ENCODE measurements around the gene PTBP3. TPM values are rescaled to one million over a fixed set of nuclear protein-coding genes. Genes with fewer than 3 reads are reported as not detected.

Gene PTBP3
- 29.7 and 36.1 TPM in 2 replicates for polyA plus RNA-seq
- 87.9 and 102 TPM in 2 replicates for polyA minus RNA-seq

DNA sequence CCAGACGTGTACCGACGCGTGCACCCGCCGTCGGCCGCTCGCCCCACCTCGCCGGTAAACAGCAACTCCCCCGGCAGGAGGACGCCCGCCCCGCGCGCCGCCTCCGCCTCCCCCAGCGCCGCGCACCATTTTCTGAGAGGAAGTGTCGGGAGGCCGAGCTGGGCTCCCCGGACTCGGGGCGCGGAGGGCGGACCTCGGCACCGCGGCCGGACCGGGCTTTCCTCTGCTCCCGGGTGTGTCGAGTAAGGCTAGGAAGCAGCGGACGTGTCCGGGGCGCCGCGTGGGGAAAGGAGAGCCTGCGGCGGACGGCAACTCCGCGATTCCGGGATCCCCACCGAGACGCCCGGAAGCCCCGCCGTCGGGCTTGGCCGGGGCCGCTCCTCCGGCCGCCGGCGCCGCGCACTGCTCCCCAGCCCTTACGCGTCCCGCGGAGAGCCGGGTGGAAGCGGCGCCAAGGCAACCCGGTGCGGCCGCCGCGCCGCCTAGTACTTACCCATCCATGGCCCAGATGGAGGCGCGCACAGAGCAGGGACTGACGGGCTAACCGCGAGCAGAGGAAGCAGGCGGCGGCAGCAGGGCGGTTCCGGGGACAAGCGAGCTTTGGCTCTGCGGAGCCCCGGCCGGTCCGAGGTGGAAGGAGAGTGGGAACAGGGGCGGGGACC is at the start of gene PTBP3:
TSS of gene PTBP3 (minus strand) at position 643 of the 662 bp plus-strand sequence. CDS start 35,754 bp downstream, outside the sequence.
- peak within 1 kb of the TSS; percentile 60 for H2AFZ ChIP-seq (ENCODE audit: low read depth, low read length)
- H3K4me3 ChIP-seq (ENCODE audit: low read length) = peak within 1 kb of the TSS; percentile 97
- H3K36me3 ChIP-seq (ENCODE audit: insufficient read depth, low read length) = peaks cover 3% of the 10 kb centered on the region
- H3F3A ChIP-seq (ENCODE audit: insufficient read depth, low read length, poor library complexity, severe bottlenecking) = no peaks in the 10 kb centered on the region
- H3K9me3 ChIP-seq (ENCODE audit: low read length) = no peaks in the 10 kb centered on the region
- no peaks in the 10 kb centered on the region for H3K27me3 ChIP-seq (ENCODE audit: insufficient read depth, low read depth, low read length)
- H3K9ac ChIP-seq (ENCODE audit: low read length) = peak within 1 kb of the TSS; percentile 88
- no peaks in the 10 kb centered on the region for H4K20me1 ChIP-seq (ENCODE audit: insufficient read depth)
- TF ChIP-seq RAD21 (conservative IDR thresholded peaks at IDR 0.05) = no peak
- TF ChIP-seq SMC3 (conservative IDR thresholded peaks at IDR 0.05; ENCODE audit: poor library complexity) = peak; percentile 27
- no peak for TF ChIP-seq TAF1 (IDR thresholded peaks at IDR 0.05; ENCODE audit: low read depth)
- TF ChIP-seq EZH2 (IDR thresholded peaks at IDR 0.05; ENCODE audit: borderline replicate concordance, insufficient read depth, low read length, poor library complexity, severe bottlenecking) = no peak
- peak; percentile 82 for TF ChIP-seq POLR2AphosphoS5 (IDR thresholded peaks at IDR 0.05)
- TF ChIP-seq MXI1 (conservative IDR thresholded peaks at IDR 0.05; ENCODE audit: poor library complexity, severe bottlenecking) = peak; percentile 69
- peak; percentile 68 for TF ChIP-seq REST (IDR thresholded peaks at IDR 0.05; ENCODE audit: borderline replicate concordance)
- TF ChIP-seq, protein P1, sequence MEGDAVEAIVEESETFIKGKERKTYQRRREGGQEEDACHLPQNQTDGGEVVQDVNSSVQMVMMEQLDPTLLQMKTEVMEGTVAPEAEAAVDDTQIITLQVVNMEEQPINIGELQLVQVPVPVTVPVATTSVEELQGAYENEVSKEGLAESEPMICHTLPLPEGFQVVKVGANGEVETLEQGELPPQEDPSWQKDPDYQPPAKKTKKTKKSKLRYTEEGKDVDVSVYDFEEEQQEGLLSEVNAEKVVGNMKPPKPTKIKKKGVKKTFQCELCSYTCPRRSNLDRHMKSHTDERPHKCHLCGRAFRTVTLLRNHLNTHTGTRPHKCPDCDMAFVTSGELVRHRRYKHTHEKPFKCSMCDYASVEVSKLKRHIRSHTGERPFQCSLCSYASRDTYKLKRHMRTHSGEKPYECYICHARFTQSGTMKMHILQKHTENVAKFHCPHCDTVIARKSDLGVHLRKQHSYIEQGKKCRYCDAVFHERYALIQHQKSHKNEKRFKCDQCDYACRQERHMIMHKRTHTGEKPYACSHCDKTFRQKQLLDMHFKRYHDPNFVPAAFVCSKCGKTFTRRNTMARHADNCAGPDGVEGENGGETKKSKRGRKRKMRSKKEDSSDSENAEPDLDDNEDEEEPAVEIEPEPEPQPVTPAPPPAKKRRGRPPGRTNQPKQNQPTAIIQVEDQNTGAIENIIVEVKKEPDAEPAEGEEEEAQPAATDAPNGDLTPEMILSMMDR (IDR thresholded peaks at IDR 0.05; ENCODE audit: poor library complexity, severe bottlenecking) = no peak
- no peak for TF ChIP-seq EP300 (conservative IDR thresholded peaks at IDR 0.05; ENCODE audit: poor library complexity, severe bottlenecking)
- H3K4me2 ChIP-seq (ENCODE audit: low read length) = peak within 1 kb of the TSS; percentile 53
- H3K9me2 ChIP-seq (ENCODE audit: insufficient read depth, low read length) = no peaks in the 10 kb centered on the region
- peaks cover 46% of the 10 kb centered on the region for H3K79me2 ChIP-seq (replicated peaks; ENCODE audit: insufficient read depth, low read length)
- H3K27ac ChIP-seq (ENCODE audit: low read length) = peak within 1 kb of the TSS; percentile 90

GRCh38 chr9:112382501-112383364 is 49.3 kb upstream of the PTBP3 start:
- Histone ChIP-seq H3K27me3 (ENCODE audit: insufficient read depth, low read depth, low read length) (no peaks in the 10 kb centered on the region), H3K4me2 (ENCODE audit: low read length) (no peak overlapping the region), H3K36me3 (ENCODE audit: insufficient read depth, low read length) (no peaks in the 10 kb centered on the region), H3K27ac (ENCODE audit: low read length) (no peak overlapping the region), H4K20me1 (ENCODE audit: insufficient read depth) (no peaks in the 10 kb centered on the region), H3F3A (ENCODE audit: insufficient read depth, low read length, poor library complexity, severe bottlenecking) (no peaks in the 10 kb centered on the region), H3K4me3 (ENCODE audit: low read length) (no peak overlapping the region), H3K79me2 (replicated peaks; ENCODE audit: insufficient read depth, low read length) (no peaks in the 10 kb centered on the region), H3K9me2 (ENCODE audit: insufficient read depth, low read length) (no peaks in the 10 kb centered on the region), H3K9me3 (ENCODE audit: low read length) (no peaks in the 10 kb centered on the region), H3K9ac (ENCODE audit: low read length) (no peak overlapping the region), H2AFZ (ENCODE audit: low read depth, low read length) (no peak overlapping the region)
- TF ChIP-seq TAF1 (IDR thresholded peaks at IDR 0.05; ENCODE audit: low read depth) (no peak), MXI1 (conservative IDR thresholded peaks at IDR 0.05; ENCODE audit: poor library complexity, severe bottlenecking) (no peak)

Measured in neural cell (in vitro differentiated cells).